GM12878 (cell line): ENCODE results near the gene CATSPERD. TPM values are rescaled to one million over a fixed set of nuclear protein-coding genes. Genes with fewer than 3 reads are reported as not detected.

Experiments used
- ATAC-seq: fragments of 200-7000 bp; cut with Tn5 transposase; 3 replicates; pipeline ENCODE4 v1.9.1; 2020; ENCODE audit warnings: mild to moderate bottlenecking, moderate library complexity
- BruUV-seq: library from RNA; stranded (reverse); fragments of 400-500 nt; replicated peaks from 2 replicates; lab custom pipeline; 2021; lab: Mats Ljungman, UMichigan
- CTCF ChIA-PET: fragments of 300-600 bp; sonication (Branson Sonifier 250); formaldehyde crosslinking; extraction: SDS; loops from one replicate; lab custom pipeline; 2021; ENCODE audit warnings: inconsistent platforms; lab: Yijun Ruan, JAX
- POLR2A ChIA-PET: fragments of 350-600 bp; formaldehyde crosslinking; extraction: SDS; loops from one replicate; lab custom pipeline; 2021; ENCODE audit warnings: inconsistent platforms; lab: Charles Lee
- RAD21 ChIA-PET: fragments of 300-600 bp; sonication (Branson Sonifier 250); formaldehyde crosslinking; loops from one replicate; lab custom pipeline; 2023; ENCODE audit warnings: antibody characterized with exemption; ENCODE audit not compliant: unreplicated experiment; lab: Charles Lee
- SMC1A ChIA-PET: fragments of 300-600 bp; sonication (Branson Sonifier 250); formaldehyde crosslinking; loops from one replicate; lab custom pipeline; 2023; ENCODE audit not compliant: unreplicated experiment, uncharacterized antibody; lab: Charles Lee
- DNase-seq: peaks from one replicate; pipeline ENCODE4 v3.0.0-alpha.2; 2011; ENCODE audit warnings: low read depth, low spot score
- FAIRE-seq: peaks from 3 replicates; lab custom pipeline; 2011; peaks lifted over from hg19 to GRCh38; lab: Jason Lieb, UNC
- H2AFZ ChIP-seq: 2 replicates; pipeline ENCODE4 v1.6.0; 2011; ENCODE audit warnings: low read depth, low read length, control low read depth; ENCODE audit not compliant: control insufficient read depth
- H3K27ac ChIP-seq: 2 replicates; pipeline ENCODE4 v1.5.1; 2011; ENCODE audit warnings: control low read depth; ENCODE audit not compliant: control insufficient read depth, insufficient read depth
- H3K27me3 ChIP-seq, 2 experiments: replicated peaks in 1 of 2; 2 replicates each; pipeline versions ENCODE4 v1.6.0 to v1.6.1; 2011; ENCODE audit warnings: low read length in 1 of 2; ENCODE audit not compliant: control insufficient read depth in 2 of 2, insufficient read depth in 2 of 2
- H3K36me3 ChIP-seq, 2 experiments: 2 replicates each; pipeline ENCODE4 v1.5.1; 2011; ENCODE audit warnings: low read length in 1 of 2; ENCODE audit not compliant: control insufficient read depth in 2 of 2, insufficient read depth in 2 of 2
- H3K4me1 ChIP-seq: 2 replicates; pipeline ENCODE4 v1.6.1; 2011; ENCODE audit warnings: mild to moderate bottlenecking, low read length, moderate library complexity, mixed read lengths; ENCODE audit not compliant: control insufficient read depth, insufficient read depth
- H3K4me2 ChIP-seq: 2 replicates; pipeline ENCODE4 v1.6.0; 2011; ENCODE audit warnings: control low read depth; ENCODE audit not compliant: control insufficient read depth, insufficient read depth
- H3K4me3 ChIP-seq: fragments of 200-600 bp; sonication (generic); 2 replicates; pipeline ENCODE4 v1.5.1; 2016
- H3K79me2 ChIP-seq: 2 replicates; pipeline ENCODE4 v1.6.0; 2011; ENCODE audit warnings: low read length; ENCODE audit not compliant: control insufficient read depth, insufficient read depth
- H3K9ac ChIP-seq: 2 replicates; pipeline ENCODE4 v1.8.0; 2011; ENCODE audit warnings: low read length, control low read depth, mixed read lengths; ENCODE audit not compliant: control insufficient read depth, insufficient read depth
- H3K9me3 ChIP-seq: replicated peaks from 3 replicates; pipeline ENCODE4 v1.5.1; 2011; ENCODE audit warnings: mild to moderate bottlenecking, low read length; ENCODE audit not compliant: control insufficient read depth, insufficient read depth
- H4K20me1 ChIP-seq: 2 replicates; pipeline ENCODE4 v1.6.0; 2011; ENCODE audit not compliant: control insufficient read depth, insufficient read depth
- ASH2L ChIP-seq: fragments of 300-600, 200-600 bp; sonication (generic); IDR thresholded peaks from 2 replicates; pipeline ENCODE4 v1.6.1; 2017; ENCODE audit warnings: low read depth, mild to moderate bottlenecking, borderline replicate concordance
- CBX5 ChIP-seq: sonication (generic); IDR thresholded peaks from 2 replicates; pipeline ENCODE4 v1.6.1; 2016; ENCODE audit warnings: low read depth, moderate library complexity, mild to moderate bottlenecking, inconsistent platforms
- CHD1 ChIP-seq: IDR thresholded peaks from 2 replicates; pipeline ENCODE4 v1.6.1; 2012; ENCODE audit warnings: low read depth, low read length, improper control_type of control experiment
- KAT2A ChIP-seq: conservative IDR thresholded peaks from 2 replicates; pipeline ENCODE4 v1.6.1; 2011; ENCODE audit warnings: low read depth, low read length; ENCODE audit not compliant: control insufficient read depth
- MAX ChIP-seq: IDR thresholded peaks from 2 replicates; pipeline ENCODE4 v1.6.1; 2012; ENCODE audit warnings: low read depth, low read length, improper control_type of control experiment
- MLLT1 ChIP-seq: fragments of 450-650 bp; IDR thresholded peaks from 2 replicates; pipeline ENCODE4 v1.6.1; 2016; ENCODE audit warnings: mild to moderate bottlenecking
- MTA3 ChIP-seq: IDR thresholded peaks from 2 replicates; pipeline ENCODE4 v1.6.1; 2012; ENCODE audit warnings: low read length, inconsistent platforms, borderline replicate concordance
- PAX8 ChIP-seq: fragments of 450-650 bp; IDR thresholded peaks from 2 replicates; pipeline ENCODE4 v1.6.1; 2017; ENCODE audit warnings: mild to moderate bottlenecking, moderate library complexity
- SMARCA5 ChIP-seq: fragments of 450-650 bp; IDR thresholded peaks from 2 replicates; pipeline ENCODE4 v1.6.1; 2017; ENCODE audit warnings: mild to moderate bottlenecking
- USF1 ChIP-seq: IDR thresholded peaks from 2 replicates; pipeline ENCODE4 v1.6.1; 2011; ENCODE audit warnings: borderline replicate concordance, low read depth, mild to moderate bottlenecking, moderate library complexity, mixed read lengths, low read length; ENCODE audit not compliant: insufficient read depth; ENCODE audit errors: extremely low read length
- WGBS: methylation state at CpG from one replicate; pipeline ENCODE4 v1.1.6; 2016; ENCODE audit warnings: low lambda C conversion rate; ENCODE audit not compliant: insufficient replicate concordance, insufficient coverage; ENCODE audit errors: missing lambda C conversion rate; 5-methylcytosine and 5-hydroxymethylcytosine counted together
- in situ Hi-C: fragments of 300-500 bp; cut with MboI; formaldehyde crosslinking; loops from 9 replicates; pipeline ENCODE4 v1.14.3; 2018; ENCODE audit warnings: mixed read lengths
- intact Hi-C: fragments of 100-400 bp; cut with micrococcal nuclease; formaldehyde crosslinking; loops from one replicate; pipeline ENCODE4 v1.14.2; 2022; ENCODE audit not compliant: unreplicated experiment
- polyA plus RNA-seq, 11 experiments: library from polyadenylated mRNA; depleted of rRNA in 4 of 11; unstranded in 6 of 11; stranded (reverse) in 5 of 11; fragments of >200 nt; fragmentation: Nextera tagmentation in 4 of 11; fragmentation: Illumina TruSeq in 1 of 11; extraction: Ambion mirVana in 4 of 11; extraction: Trizol in 1 of 11; gene quantifications; 1 replicate in 1 of 11; 2 replicates in 10 of 11; pipeline versions ENCODE4 v1.2.1 to v1.2.3, GENCODE V29; 2011 to 2016; ENCODE audit warnings: inconsistent platforms in 2 of 11, missing spikeins in 2 of 11, low read depth in 1 of 11
- total RNA-seq, 4 experiments: library from RNA; depleted of rRNA in 3 of 4; stranded (reverse); fragments of >200 nt in 3 of 4; fragmentation: Illumina TruSeq in 1 of 4; extraction: Trizol in 1 of 4; gene quantifications; 2 replicates each; pipeline versions ENCODE4 v1.2.1 to v1.2.3, GENCODE V29; 2013 to 2021

Gene CATSPERD
- total and polyA plus RNA-seq, 10 of the 15 experiments (the other 5 are each of a cell fraction or from before 2014, with no cell fraction given), result 0.02 to 0.38 (median 0.11) TPM; not detected in 5

- ChIA-PET POLR2A (no interaction called here), SMC1A (no interaction called here), CTCF (no interaction called here), RAD21 (no interaction called here)
- H3K36me3 ChIP-seq, result no peaks in the 10 kb centered on the region
- H2AFZ ChIP-seq, result no peak overlapping the region
- H3K4me1 ChIP-seq, result peaks cover 7% of the 10 kb centered on the region
- H3K4me3 ChIP-seq, result no peak overlapping the region
- ATAC-seq (no peak), FAIRE-seq (no peak), DNase-seq (no peak)
- H3K9ac ChIP-seq, result no peak overlapping the region
- TF ChIP-seq KAT2A (no peak), MTA3 (no peak), CBX5 (no peak), SMARCA5 (no peak), USF1 (no peak), MLLT1 (no peak), ASH2L (no peak), CHD1 (no peak), PAX8 (no peak), MAX (no peak)
- no peaks in the 10 kb centered on the region for H3K9me3 ChIP-seq
- in situ Hi-C loops (loop anchor here (5.0 kb wide), 1 partner anchor 216 kb away; no protein-coding TSS in a partner anchor), intact Hi-C loops (loop anchor here (10.0 kb wide), 1 partner anchor 219 kb away; no protein-coding TSS in a partner anchor)
- no peak overlapping the region for H3K27ac ChIP-seq
- no peaks in the 10 kb centered on the region; a peak in 2 of 4 replicates for H3K27me3 ChIP-seq
- no peaks in the 10 kb centered on the region for H3K79me2 ChIP-seq
- H3K4me2 ChIP-seq, result no peak overlapping the region
- 15% methylated on average over 6 of the region's 6 CpGs for whole genome bisulfite sequencing
- H4K20me1 ChIP-seq, result no peaks in the 10 kb centered on the region
- no TSS peak for BruUV-seq
Observed at GRCh38 chr19:5806133-5806489, 85.7 kb downstream of the CATSPERD start.
